HEK293 (cell line): ENCODE results near the gene ZNF322.

ENCODE experiments used
- CTCF ChIA-PET: fragments of 350-600 bp; formaldehyde crosslinking; extraction: SDS; loops from one replicate; lab custom pipeline; 2021; ENCODE audit warnings: antibody characterized with exemption; lab: Yijun Ruan, JAX
- POLR2A ChIA-PET: fragments of 300-600 bp; formaldehyde crosslinking; extraction: SDS; loops from one replicate; lab custom pipeline; 2020; ENCODE audit warnings: antibody characterized with exemption, inconsistent platforms; lab: Yijun Ruan, JAX
- H3K27ac ChIP-seq: fragments of 200-500 bp; sonication (Bioruptor generic); 2 replicates; pipeline ENCODE4 v1.5.1; 2014; ENCODE audit warnings: low read depth, low read length, control low read depth, inconsistent platforms; ENCODE audit errors: extremely low read depth
- H3K36me3 ChIP-seq, 2 experiments: fragments of 200-500 bp in 1 of 2; sonication (Bioruptor generic) in 1 of 2; 1 replicate in 1 of 2; 2 replicates in 1 of 2; pipeline ENCODE4 v1.5.1; 2014 to 2017; ENCODE audit warnings: inconsistent platforms in 2 of 2, low read length in 2 of 2; ENCODE audit not compliant: control insufficient read depth in 2 of 2, insufficient read depth in 1 of 2
- H3K4me1 ChIP-seq: fragments of 200-500 bp; sonication (Bioruptor generic); 2 replicates; pipeline ENCODE4 v1.5.1; 2014; ENCODE audit warnings: mild to moderate bottlenecking, low read length, inconsistent platforms; ENCODE audit not compliant: control insufficient read depth, insufficient read depth
- H3K4me3 ChIP-seq: 2 replicates; pipeline ENCODE4 v1.5.1; 2011; ENCODE audit warnings: low read depth, mild to moderate bottlenecking, control low read depth, low read length, moderate library complexity
- H3K9me3 ChIP-seq: fragments of 200-500 bp; sonication (Bioruptor generic); 2 replicates; pipeline ENCODE4 v1.5.1; 2014; ENCODE audit warnings: low read depth, low read length, inconsistent platforms; ENCODE audit not compliant: control insufficient read depth, insufficient read depth
- HOXA7 ChIP-seq: sonication (generic); formaldehyde crosslinking; IDR thresholded peaks from 2 replicates; pipeline ENCODE4 v1.8.1; 2022; ENCODE audit warnings: missing genetic modification reagents, borderline replicate concordance
- SP7 ChIP-seq: fragments of 450-650 bp; formaldehyde crosslinking; IDR thresholded peaks from 2 replicates; pipeline ENCODE4 v1.5.1; 2016; ENCODE audit warnings: missing biosample characterization, missing genetic modification characterization
- TRIM28 ChIP-seq: IDR thresholded peaks from 2 replicates; pipeline ENCODE4 v1.6.1; 2011; ENCODE audit warnings: low read length, control low read depth, borderline replicate concordance
- ZBTB8A ChIP-seq: fragments of 450-650 bp; formaldehyde crosslinking; IDR thresholded peaks from 2 replicates; pipeline ENCODE4 v1.5.1; 2016; ENCODE audit warnings: missing biosample characterization, missing genetic modification characterization
- ZNF140 ChIP-seq: fragments of 450-650 bp; formaldehyde crosslinking; IDR thresholded peaks from 2 replicates; pipeline ENCODE4 v1.5.1; 2016; ENCODE audit warnings: missing biosample characterization, missing genetic modification characterization
- ZNF155 ChIP-seq: fragments of 450-650 bp; formaldehyde crosslinking; IDR thresholded peaks from 2 replicates; pipeline ENCODE4 v1.5.1; 2016; ENCODE audit warnings: missing biosample characterization, missing genetic modification characterization
- ZNF239 ChIP-seq: fragments of 450-650 bp; formaldehyde crosslinking; IDR thresholded peaks from 2 replicates; pipeline ENCODE4 v1.5.1; 2016; ENCODE audit warnings: missing biosample characterization, missing genetic modification characterization
- ZNF354C ChIP-seq: fragments of 450-650 bp; formaldehyde crosslinking; IDR thresholded peaks from 2 replicates; pipeline ENCODE4 v1.5.1; 2016; ENCODE audit warnings: missing biosample characterization, missing genetic modification characterization, low read depth, borderline replicate concordance
- ZNF391 ChIP-seq: fragments of 450-650 bp; formaldehyde crosslinking; IDR thresholded peaks from 2 replicates; pipeline ENCODE4 v1.5.1; 2016; ENCODE audit warnings: low read depth, missing biosample characterization, missing genetic modification characterization, borderline replicate concordance
- ZNF404 ChIP-seq: fragments of 450-650 bp; formaldehyde crosslinking; IDR thresholded peaks from 2 replicates; pipeline ENCODE4 v1.5.1; 2017; ENCODE audit warnings: missing biosample characterization, missing genetic modification characterization
- ZNF561 ChIP-seq: fragments of 450-650 bp; IDR thresholded peaks from 2 replicates; pipeline ENCODE4 v1.5.1; 2018; ENCODE audit warnings: missing biosample characterization, missing genetic modification characterization, borderline replicate concordance
- ZNF664 ChIP-seq: fragments of 450-650 bp; formaldehyde crosslinking; IDR thresholded peaks from 2 replicates; pipeline ENCODE4 v1.5.1; 2016; ENCODE audit warnings: missing biosample characterization, missing genetic modification characterization
- ZNF791 ChIP-seq: fragments of 450-650 bp; formaldehyde crosslinking; IDR thresholded peaks from 2 replicates; pipeline ENCODE4 v1.5.1; 2016; ENCODE audit warnings: missing biosample characterization, missing genetic modification characterization
- TF ChIP-seq, protein P1 (sequence below): fragments of 450-650 bp; formaldehyde crosslinking; IDR thresholded peaks from 2 replicates; pipeline ENCODE4 v1.5.0; 2017; ENCODE audit warnings: missing biosample characterization, missing genetic modification characterization, borderline replicate concordance
- TF ChIP-seq, protein P2 (sequence below): fragments of 450-650 bp; formaldehyde crosslinking; IDR thresholded peaks from 2 replicates; pipeline ENCODE4 v1.5.1; 2016; ENCODE audit warnings: missing biosample characterization, missing genetic modification characterization
- TF ChIP-seq, protein P3 (sequence below): fragments of 450-650 bp; formaldehyde crosslinking; conservative IDR thresholded peaks from 2 replicates; pipeline ENCODE4 v1.5.1; 2016; ENCODE audit warnings: low read depth, missing biosample characterization, missing genetic modification characterization
- TF ChIP-seq, protein P4 (sequence below): fragments of 450-650 bp; formaldehyde crosslinking; IDR thresholded peaks from 2 replicates; pipeline ENCODE4 v1.5.1; 2016; ENCODE audit warnings: missing biosample characterization, missing genetic modification characterization, low read depth

Gene ZNF322

GRCh38 chr6:26597389-26597766, 62.2 kb downstream of the ZNF322 start:
- ChIA-PET CTCF (no interaction called here), POLR2A (no interaction called here)
- Histone ChIP-seq H3K4me3 (peak overlapping the region; percentile 82), H3K9me3 (no peaks in the 10 kb centered on the region), H3K36me3 (peaks cover 4 to 28% of the 10 kb centered on the region in 2 experiments; a peak in 2 of 3 replicates), H3K4me1 (peaks cover 4% of the 10 kb centered on the region; the same call in 1 of the 2 replicates), H3K27ac (peak overlapping the region; percentile 47; the same call in 1 of the 2 replicates)
- no peak for TF ChIP-seq ZNF391
- no peak for TF ChIP-seq ZNF404 (tag by site-specific recombination)
- TF ChIP-seq, protein P1, sequence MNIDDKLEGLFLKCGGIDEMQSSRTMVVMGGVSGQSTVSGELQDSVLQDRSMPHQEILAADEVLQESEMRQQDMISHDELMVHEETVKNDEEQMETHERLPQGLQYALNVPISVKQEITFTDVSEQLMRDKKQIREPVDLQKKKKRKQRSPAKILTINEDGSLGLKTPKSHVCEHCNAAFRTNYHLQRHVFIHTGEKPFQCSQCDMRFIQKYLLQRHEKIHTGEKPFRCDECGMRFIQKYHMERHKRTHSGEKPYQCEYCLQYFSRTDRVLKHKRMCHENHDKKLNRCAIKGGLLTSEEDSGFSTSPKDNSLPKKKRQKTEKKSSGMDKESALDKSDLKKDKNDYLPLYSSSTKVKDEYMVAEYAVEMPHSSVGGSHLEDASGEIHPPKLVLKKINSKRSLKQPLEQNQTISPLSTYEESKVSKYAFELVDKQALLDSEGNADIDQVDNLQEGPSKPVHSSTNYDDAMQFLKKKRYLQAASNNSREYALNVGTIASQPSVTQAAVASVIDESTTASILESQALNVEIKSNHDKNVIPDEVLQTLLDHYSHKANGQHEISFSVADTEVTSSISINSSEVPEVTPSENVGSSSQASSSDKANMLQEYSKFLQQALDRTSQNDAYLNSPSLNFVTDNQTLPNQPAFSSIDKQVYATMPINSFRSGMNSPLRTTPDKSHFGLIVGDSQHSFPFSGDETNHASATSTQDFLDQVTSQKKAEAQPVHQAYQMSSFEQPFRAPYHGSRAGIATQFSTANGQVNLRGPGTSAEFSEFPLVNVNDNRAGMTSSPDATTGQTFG, result no peak
- TF ChIP-seq ZNF354C (tag by site-specific recombination), result no peak
- TF ChIP-seq, protein P2, sequence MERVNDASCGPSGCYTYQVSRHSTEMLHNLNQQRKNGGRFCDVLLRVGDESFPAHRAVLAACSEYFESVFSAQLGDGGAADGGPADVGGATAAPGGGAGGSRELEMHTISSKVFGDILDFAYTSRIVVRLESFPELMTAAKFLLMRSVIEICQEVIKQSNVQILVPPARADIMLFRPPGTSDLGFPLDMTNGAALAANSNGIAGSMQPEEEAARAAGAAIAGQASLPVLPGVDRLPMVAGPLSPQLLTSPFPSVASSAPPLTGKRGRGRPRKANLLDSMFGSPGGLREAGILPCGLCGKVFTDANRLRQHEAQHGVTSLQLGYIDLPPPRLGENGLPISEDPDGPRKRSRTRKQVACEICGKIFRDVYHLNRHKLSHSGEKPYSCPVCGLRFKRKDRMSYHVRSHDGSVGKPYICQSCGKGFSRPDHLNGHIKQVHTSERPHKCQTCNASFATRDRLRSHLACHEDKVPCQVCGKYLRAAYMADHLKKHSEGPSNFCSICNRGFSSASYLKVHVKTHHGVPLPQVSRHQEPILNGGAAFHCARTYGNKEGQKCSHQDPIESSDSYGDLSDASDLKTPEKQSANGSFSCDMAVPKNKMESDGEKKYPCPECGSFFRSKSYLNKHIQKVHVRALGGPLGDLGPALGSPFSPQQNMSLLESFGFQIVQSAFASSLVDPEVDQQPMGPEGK, result no peak
- no peak for TF ChIP-seq ZNF791 (tag by site-specific recombination)
- TF ChIP-seq ZNF155, result no peak
- TF ChIP-seq SP7, result no peak
- TF ChIP-seq ZNF664 (tag by site-specific recombination), result no peak
- TF ChIP-seq HOXA7 (CRISPR knock-in tag), result no peak
- TF ChIP-seq ZNF239 (tag by site-specific recombination), result no peak
- no peak for TF ChIP-seq TRIM28
- TF ChIP-seq, protein P3, sequence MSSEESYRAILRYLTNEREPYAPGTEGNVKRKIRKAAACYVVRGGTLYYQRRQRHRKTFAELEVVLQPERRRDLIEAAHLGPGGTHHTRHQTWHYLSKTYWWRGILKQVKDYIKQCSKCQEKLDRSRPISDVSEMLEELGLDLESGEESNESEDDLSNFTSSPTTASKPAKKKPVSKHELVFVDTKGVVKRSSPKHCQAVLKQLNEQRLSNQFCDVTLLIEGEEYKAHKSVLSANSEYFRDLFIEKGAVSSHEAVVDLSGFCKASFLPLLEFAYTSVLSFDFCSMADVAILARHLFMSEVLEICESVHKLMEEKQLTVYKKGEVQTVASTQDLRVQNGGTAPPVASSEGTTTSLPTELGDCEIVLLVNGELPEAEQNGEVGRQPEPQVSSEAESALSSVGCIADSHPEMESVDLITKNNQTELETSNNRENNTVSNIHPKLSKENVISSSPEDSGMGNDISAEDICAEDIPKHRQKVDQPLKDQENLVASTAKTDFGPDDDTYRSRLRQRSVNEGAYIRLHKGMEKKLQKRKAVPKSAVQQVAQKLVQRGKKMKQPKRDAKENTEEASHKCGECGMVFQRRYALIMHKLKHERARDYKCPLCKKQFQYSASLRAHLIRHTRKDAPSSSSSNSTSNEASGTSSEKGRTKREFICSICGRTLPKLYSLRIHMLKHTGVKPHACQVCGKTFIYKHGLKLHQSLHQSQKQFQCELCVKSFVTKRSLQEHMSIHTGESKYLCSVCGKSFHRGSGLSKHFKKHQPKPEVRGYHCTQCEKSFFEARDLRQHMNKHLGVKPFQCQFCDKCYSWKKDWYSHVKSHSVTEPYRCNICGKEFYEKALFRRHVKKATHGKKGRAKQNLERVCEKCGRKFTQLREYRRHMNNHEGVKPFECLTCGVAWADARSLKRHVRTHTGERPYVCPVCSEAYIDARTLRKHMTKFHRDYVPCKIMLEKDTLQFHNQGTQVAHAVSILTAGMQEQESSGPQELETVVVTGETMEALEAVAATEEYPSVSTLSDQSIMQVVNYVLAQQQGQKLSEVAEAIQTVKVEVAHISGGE (tag by site-specific recombination), result no peak
- TF ChIP-seq ZNF140 (tag by site-specific recombination), result no peak
- TF ChIP-seq ZBTB8A (tag by site-specific recombination), result no peak
- no peak for TF ChIP-seq ZNF561
- TF ChIP-seq, protein P4, sequence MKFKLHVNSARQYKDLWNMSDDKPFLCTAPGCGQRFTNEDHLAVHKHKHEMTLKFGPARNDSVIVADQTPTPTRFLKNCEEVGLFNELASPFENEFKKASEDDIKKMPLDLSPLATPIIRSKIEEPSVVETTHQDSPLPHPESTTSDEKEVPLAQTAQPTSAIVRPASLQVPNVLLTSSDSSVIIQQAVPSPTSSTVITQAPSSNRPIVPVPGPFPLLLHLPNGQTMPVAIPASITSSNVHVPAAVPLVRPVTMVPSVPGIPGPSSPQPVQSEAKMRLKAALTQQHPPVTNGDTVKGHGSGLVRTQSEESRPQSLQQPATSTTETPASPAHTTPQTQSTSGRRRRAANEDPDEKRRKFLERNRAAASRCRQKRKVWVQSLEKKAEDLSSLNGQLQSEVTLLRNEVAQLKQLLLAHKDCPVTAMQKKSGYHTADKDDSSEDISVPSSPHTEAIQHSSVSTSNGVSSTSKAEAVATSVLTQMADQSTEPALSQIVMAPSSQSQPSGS (tag by site-specific recombination), result no peak
